Measurements from ENCODE around the gene GARRE1.

The GARRE1 gene

GRCh38 chr19:34298891-34299520 lies 44.7 kb downstream of the GARRE1 start:
- no peak overlapping the region for H3K4me3 ChIP-seq (ENCODE audit: low read depth, low read length)
- no peak for TF ChIP-seq CTCF (IDR thresholded peaks at IDR 0.05; ENCODE audit: low read depth, low read length, missing control alignments)
- no peak for DNase-seq (ENCODE audit: low read depth)

- TF ChIP-seq CTCF (IDR thresholded peaks at IDR 0.05; ENCODE audit: low read depth, low read length, missing control alignments), result no peak
- no peak for DNase-seq (ENCODE audit: low read depth)
- no peak overlapping the region for H3K4me3 ChIP-seq (ENCODE audit: low read depth, low read length)
Measured at GRCh38 chr19:34299576-34299975, 45.2 kb downstream of the GARRE1 start.

DNA sequence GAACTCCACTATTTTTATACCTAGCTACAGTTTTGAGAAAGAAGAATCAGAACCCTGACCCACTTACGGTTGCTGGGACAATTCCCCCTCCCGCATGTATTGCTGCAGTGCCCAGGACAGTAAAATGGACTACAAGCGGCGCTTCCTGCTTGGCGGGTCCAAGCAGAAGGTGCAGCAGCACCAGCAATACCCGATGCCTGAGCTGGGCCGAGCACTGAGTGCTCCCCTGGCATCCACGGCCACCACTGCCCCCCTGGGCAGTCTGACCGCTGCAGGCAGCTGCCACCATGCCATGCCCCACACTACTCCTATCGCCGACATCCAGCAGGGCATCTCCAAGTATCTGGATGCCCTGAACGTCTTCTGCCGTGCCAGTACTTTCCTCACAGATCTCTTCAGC lies 46.0 kb downstream of the GARRE1 start:
- DNase-seq (ENCODE audit: low read depth), result no peak
- no peak overlapping the region for H3K4me3 ChIP-seq (ENCODE audit: low read depth, low read length)
- TF ChIP-seq CTCF (IDR thresholded peaks at IDR 0.05; ENCODE audit: low read depth, low read length, missing control alignments), result no peak

GRCh38 chr19:34300962-34301361 lies 46.6 kb downstream of the GARRE1 start:
- DNase-seq (ENCODE audit: low read depth), result no peak
- no peak overlapping the region for H3K4me3 ChIP-seq (ENCODE audit: low read depth, low read length)
- no peak for TF ChIP-seq CTCF (IDR thresholded peaks at IDR 0.05; ENCODE audit: low read depth, low read length, missing control alignments)
